Esophagus muscularis mucosa (tissue), 4 donors: Measurements from ENCODE around the gene GCSAM. TPM values are rescaled to one million over a fixed set of nuclear protein-coding genes. Genes with fewer than 3 reads are reported as not detected.

ENCODE experiments used
- DNase-seq: peaks from one replicate; pipeline ENCODE4 v3.0.0-alpha.2; 2017; ENCODE audit errors: extremely low spot score
- H3K27ac ChIP-seq, 4 donors: fragments of 200-600 bp; sonication (generic); replicated peaks in 1 of 4; 1 replicate in 3 of 4; 2 replicates in 1 of 4; pipeline ENCODE4 v1.5.1; 2016 to 2019; ENCODE audit warnings: mild to moderate bottlenecking in 1 of 4
- H3K27me3 ChIP-seq, 4 donors: fragments of 200-600 bp; sonication (generic); one replicate each; pipeline versions ENCODE4 v1.5.1 to v1.6.0; 2016 to 2019
- H3K36me3 ChIP-seq, 4 donors: fragments of 200-600 bp; sonication (generic); one replicate each; pipeline ENCODE4 v1.5.1; 2016 to 2019
- H3K4me1 ChIP-seq, 4 donors: fragments of 200-600 bp; sonication (generic); one replicate each; pipeline ENCODE4 v1.5.1; 2016 to 2019
- H3K4me3 ChIP-seq, 4 donors: fragments of 200-600 bp; sonication (generic); 1 replicate in 2 of 4; 2 replicates in 2 of 4; pipeline ENCODE4 v1.5.1; 2016 to 2019; ENCODE audit warnings: mild to moderate bottlenecking in 4 of 4, moderate library complexity in 1 of 4
- H3K9me3 ChIP-seq, 4 donors: fragments of 200-600 bp; sonication (generic); 1 replicate in 3 of 4; 2 replicates in 1 of 4; pipeline ENCODE4 v1.5.1; 2016 to 2019
- EP300 ChIP-seq: sonication (generic); formaldehyde crosslinking; IDR thresholded peaks from one replicate; pipeline ENCODE4 v1.6.1; 2017; ENCODE audit warnings: antibody characterized with exemption
- POLR2A ChIP-seq: fragments of 450-650 bp; IDR thresholded peaks from one replicate; pipeline ENCODE4 v1.6.1; 2017; ENCODE audit warnings: antibody characterized with exemption, moderate library complexity, mild to moderate bottlenecking, low read depth
- POLR2AphosphoS5 ChIP-seq, 2 donors: sonication (generic); formaldehyde crosslinking; IDR thresholded peaks; one replicate each; pipeline ENCODE4 v1.6.1; 2017; ENCODE audit warnings: antibody characterized with exemption in 2 of 2
- WGBS: methylation state at CpG from one replicate; pipeline ENCODE4 v1.1.5; 2018; 5-methylcytosine and 5-hydroxymethylcytosine counted together
- intact Hi-C: fragments of 100-400 bp; cut with DNase I; formaldehyde crosslinking; loops from one replicate; pipeline ENCODE4 v1.15.1; 2023
- total RNA-seq, 4 donors: library from RNA; depleted of rRNA; stranded (reverse); fragments of >200 nt; gene quantifications; one replicate each; pipeline versions ENCODE4 v1.1.0 to v1.2.1, GENCODE V29; 2016
- TF ChIP-seq, protein P1 (sequence below), 3 experiments: fragments of 200-600 bp in 2 of 3; fragments of 450-650 bp in 1 of 3; sonication (generic) in 2 of 3; IDR thresholded peaks; one replicate each; pipeline ENCODE4 v1.5.1; 2017 to 2019; ENCODE audit warnings: antibody characterized with exemption in 3 of 3, mild to moderate bottlenecking in 2 of 3, moderate library complexity in 1 of 3

The GCSAM gene
- total RNA-seq, 4 donors from 2014 or later: 0.33 TPM; not detected in 3

GRCh38 chr3:112117841-112118571, 15.0 kb downstream of the GCSAM start:
- Histone ChIP-seq H3K27me3 (no peaks in the 10 kb centered on the region), H3K4me1 (no peaks in the 10 kb centered on the region), H3K4me3 (no peak overlapping the region), H3K27ac (no peak overlapping the region), H3K9me3 (no peaks in the 10 kb centered on the region), H3K36me3 (no peaks in the 10 kb centered on the region)
- DNase-seq: peak; percentile 89
- intact Hi-C loops: no loop called here
- TF ChIP-seq, protein P1, sequence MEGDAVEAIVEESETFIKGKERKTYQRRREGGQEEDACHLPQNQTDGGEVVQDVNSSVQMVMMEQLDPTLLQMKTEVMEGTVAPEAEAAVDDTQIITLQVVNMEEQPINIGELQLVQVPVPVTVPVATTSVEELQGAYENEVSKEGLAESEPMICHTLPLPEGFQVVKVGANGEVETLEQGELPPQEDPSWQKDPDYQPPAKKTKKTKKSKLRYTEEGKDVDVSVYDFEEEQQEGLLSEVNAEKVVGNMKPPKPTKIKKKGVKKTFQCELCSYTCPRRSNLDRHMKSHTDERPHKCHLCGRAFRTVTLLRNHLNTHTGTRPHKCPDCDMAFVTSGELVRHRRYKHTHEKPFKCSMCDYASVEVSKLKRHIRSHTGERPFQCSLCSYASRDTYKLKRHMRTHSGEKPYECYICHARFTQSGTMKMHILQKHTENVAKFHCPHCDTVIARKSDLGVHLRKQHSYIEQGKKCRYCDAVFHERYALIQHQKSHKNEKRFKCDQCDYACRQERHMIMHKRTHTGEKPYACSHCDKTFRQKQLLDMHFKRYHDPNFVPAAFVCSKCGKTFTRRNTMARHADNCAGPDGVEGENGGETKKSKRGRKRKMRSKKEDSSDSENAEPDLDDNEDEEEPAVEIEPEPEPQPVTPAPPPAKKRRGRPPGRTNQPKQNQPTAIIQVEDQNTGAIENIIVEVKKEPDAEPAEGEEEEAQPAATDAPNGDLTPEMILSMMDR (IDR thresholded peaks at IDR 0.05): no peak
- 89% methylated on average over 4 of the region's 4 CpGs for WGBS

- H3K9me3 ChIP-seq: no peaks in the 10 kb centered on the region
- H3K27me3 ChIP-seq: no peaks in the 10 kb centered on the region
- DNase-seq: no peak
- no peak overlapping the region for H3K27ac ChIP-seq
- WGBS: 93% methylated on average over 1 of the region's 1 CpG
- no peak for TF ChIP-seq POLR2AphosphoS5 (IDR thresholded peaks at IDR 0.05)
- no peak for TF ChIP-seq EP300
- TF ChIP-seq, protein P1 (IDR thresholded peaks at IDR 0.05): no peak
- TF ChIP-seq POLR2A: no peak
- H3K4me3 ChIP-seq: no peak overlapping the region
- no peaks in the 10 kb centered on the region for H3K36me3 ChIP-seq
- H3K4me1 ChIP-seq: no peaks in the 10 kb centered on the region
- intact Hi-C loops: no loop called here
Observed at GRCh38 chr3:112117415-112117814, 15.6 kb downstream of the GCSAM start.

- H3K4me1 ChIP-seq: no peaks in the 10 kb centered on the region
- peak; percentile 55 for DNase-seq
- no peaks in the 10 kb centered on the region for H3K36me3 ChIP-seq
- no peaks in the 10 kb centered on the region for H3K9me3 ChIP-seq
- H3K27me3 ChIP-seq: no peaks in the 10 kb centered on the region
- 66% methylated on average over 13 of the region's 13 CpGs for WGBS
- H3K27ac ChIP-seq: no peak overlapping the region
- intact Hi-C loops: no loop called here
- peak overlapping the region; percentile 17 to 46 (median 24) for H3K4me3 ChIP-seq
- TF ChIP-seq POLR2AphosphoS5 (IDR thresholded peaks at IDR 0.05) (no peak), EP300 (no peak), POLR2A (no peak)
- TF ChIP-seq, protein P1 (IDR thresholded peaks at IDR 0.05): no peak
Observed at GRCh38 chr3:112116748-112117186, 16.3 kb downstream of the GCSAM start.

DNA sequence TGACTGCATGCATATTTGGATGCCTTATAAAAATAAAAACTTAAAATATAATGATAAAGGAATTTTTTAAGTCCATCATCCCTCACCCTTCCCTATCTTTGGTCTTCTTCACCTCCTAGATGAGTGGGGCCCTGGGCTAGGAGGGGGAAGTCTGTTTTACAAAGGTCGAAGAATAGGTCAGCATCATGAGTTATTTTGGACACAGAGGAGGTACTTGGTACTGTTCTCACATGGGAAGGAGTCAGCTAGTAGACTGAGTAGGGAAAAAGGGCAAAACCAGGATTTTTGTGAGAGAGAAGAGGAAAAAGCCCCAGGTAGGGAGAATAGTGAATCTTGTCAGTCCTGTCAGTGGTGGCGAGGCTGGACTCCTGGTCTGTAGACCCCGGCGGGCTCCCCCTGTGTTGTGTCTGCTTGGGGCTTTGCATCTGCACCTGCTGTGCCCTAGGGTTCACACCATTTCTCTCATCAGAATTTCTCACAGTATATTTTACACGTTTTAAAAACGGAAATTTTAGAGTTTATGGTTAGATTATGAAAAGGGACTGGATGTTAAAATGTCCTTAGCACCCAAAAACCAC, 17.2 kb downstream of the GCSAM start:
- H3K4me3 ChIP-seq: no peak overlapping the region
- H3K9me3 ChIP-seq: no peaks in the 10 kb centered on the region
- DNase-seq: peak; percentile 19
- 91% methylated on average over 6 of the region's 6 CpGs for WGBS
- TF ChIP-seq, protein P1 (IDR thresholded peaks at IDR 0.05): no peak
- no peak for TF ChIP-seq POLR2AphosphoS5 (IDR thresholded peaks at IDR 0.05)
- no peak for TF ChIP-seq EP300
- TF ChIP-seq POLR2A: no peak
- no peaks in the 10 kb centered on the region for H3K4me1 ChIP-seq
- H3K27ac ChIP-seq: no peak overlapping the region
- no peaks in the 10 kb centered on the region for H3K27me3 ChIP-seq
- H3K36me3 ChIP-seq: no peaks in the 10 kb centered on the region
- intact Hi-C loops: no loop called here
